Cardiac septum (tissue), 1 donor: Measurements from ENCODE around the gene PMM2. TPM values are rescaled to one million over a fixed set of nuclear protein-coding genes. Genes with fewer than 3 reads are reported as not detected.
A peak's percentile ranks its signal among the peaks of the same experiment; 100 is the strongest.

Experiments
- DNase-seq: peaks from one replicate; pipeline ENCODE4 v3.0.0-alpha.2; 2020; ENCODE audit warnings: low spot score
- intact Hi-C: fragments of 100-400 bp; cut with DNase I; formaldehyde crosslinking; loops from one replicate; pipeline ENCODE4 v1.14.0; 2022
- total RNA-seq: library from RNA; stranded (reverse); fragmentation: NEBNext Ultra II Directional; extraction: Animal tissue kit (Norgen Biotek cat#: 25700); gene quantifications from one replicate; pipeline ENCODE4 v1.2.1, GENCODE V29; 2021
- donor health status: DM: no; HTN: no; CAD: no.

Gene PMM2
- total RNA-seq, 1 donor from 2014 or later: 22.5 TPM

DNA sequence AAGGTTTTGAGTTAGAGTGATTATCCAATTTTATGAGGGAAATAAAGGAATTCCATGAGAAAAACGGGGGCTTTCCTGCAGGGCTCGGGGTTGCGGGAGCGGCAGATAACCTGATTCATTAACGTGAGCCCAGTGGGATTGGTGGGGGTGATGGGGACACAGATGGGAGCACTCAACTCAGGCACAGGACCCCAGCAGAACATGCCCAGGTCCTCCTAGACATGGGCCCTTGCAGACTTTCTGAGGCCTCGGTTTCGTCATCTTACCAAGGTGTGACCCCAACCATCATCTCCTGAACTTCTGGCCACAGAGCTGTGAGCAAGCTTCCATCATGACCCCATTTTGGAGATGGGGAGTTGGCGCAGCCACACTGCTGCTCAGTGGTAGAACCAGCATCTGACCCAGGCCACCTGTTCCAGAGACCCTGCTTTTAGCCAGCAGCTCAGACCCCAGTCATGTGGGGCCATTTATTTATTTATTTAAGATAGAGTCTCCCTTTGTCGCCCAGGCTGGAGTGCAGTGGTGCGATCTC lies 48.8 kb downstream of the PMM2 start:
- peak; percentile 38 for DNase-seq

DNA sequence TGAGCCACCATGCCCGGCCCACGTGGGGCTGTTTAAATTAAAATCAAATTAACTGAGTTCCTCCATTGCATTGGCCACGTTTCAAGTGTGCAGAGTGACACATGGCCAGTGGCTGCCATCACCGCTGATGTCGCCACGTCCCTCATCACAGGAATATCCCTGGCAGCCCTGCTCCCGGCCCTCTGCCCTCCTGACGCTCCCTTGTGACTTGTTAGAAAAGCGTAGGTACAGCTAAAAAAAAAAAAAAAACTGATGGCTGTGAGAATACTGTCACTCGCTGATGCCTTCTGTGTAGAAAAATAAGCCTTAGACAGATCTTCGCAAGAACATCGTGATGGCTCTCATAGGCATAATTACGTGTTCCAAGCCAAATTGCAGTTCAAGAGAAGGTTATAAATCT lies 49.5 kb downstream of the PMM2 start:
- peak; percentile 55 for DNase-seq

More for the DNA sequence above, 48.8 kb downstream of the PMM2 start:
- intact Hi-C loops: no loop called here

DNA sequence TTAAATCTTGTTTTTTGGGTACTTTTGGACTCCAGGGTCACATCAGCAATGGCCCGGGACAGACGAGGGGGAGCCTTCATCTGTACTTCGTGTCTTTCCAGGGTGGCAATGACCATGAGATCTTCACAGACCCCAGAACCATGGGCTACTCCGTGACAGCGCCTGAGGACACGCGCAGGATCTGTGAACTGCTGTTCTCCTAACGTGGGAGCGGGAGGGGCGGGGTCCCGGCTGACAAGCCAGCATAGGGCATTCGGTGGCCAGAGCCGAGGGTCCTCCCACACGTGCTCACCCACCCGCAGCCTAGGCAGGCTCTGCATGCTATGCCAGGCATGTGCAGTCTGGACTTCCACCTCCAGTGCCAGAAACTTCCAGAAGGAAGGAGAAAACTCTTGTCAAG lies 50.0 kb downstream of the PMM2 start:
- peak; percentile 71 for DNase-seq
- intact Hi-C loops: no loop called here

More for the DNA sequence above, 49.5 kb downstream of the PMM2 start:
- intact Hi-C loops: no loop called here

DNA sequence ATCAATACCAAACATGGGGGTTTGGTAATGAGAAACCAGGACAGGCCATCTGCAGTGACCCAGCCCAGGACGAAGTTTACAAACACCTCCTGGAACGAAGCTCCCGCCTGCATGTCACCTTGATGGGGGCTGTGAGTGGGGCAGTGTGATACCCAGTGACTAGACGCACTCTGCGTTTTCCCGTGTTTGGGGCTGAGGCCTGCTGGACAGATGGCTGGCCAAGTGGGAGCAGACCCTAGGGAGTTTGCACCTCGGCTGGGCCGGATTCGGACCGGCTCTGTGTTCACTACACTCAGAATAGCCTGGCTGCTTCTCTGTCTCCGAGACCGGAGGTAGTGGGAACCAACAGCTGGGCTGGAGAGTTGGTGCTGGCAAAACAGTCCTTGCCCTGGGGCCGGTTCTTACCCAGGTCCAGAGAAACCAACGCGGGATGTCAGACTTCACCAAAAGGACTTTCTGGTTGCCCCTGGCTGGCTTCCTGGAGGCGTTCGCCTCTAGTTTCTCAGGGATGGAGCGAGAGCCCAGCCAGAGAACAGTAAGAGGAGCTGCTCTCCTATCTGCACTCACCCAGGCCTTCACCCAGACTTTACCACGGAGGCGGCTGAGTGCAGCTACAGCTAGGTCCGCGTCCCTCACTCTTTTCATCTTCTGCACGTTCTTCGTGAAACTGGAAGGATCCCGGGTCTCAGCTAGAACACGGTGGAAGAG lies 50.7 kb downstream of the PMM2 start:
- intact Hi-C loops: no loop called here
- peak; percentile 51 for DNase-seq

DNA sequence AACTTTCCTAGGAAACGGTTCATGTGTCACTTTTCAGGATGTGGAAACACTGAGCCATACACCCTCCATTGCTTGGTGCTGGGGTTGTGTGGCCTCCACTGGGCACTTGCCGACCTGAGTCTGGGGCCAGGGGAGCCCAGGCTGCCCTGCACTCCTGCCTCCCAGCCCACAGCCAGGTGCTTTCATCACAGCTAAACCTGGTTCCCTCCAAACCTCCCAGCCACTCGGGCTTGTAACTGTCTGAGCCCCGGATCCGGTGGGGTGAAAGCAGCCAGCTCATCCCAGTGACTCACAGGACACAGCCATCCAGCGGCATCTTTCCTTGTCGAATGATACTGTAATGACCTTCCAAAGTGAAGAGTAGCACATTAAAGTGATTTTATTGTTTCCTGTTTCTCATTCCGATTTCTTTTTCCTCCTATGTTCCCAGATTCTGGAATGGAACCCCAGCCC lies 51.3 kb downstream of the PMM2 start:
- intact Hi-C loops: no loop called here
- peak; percentile 27 for DNase-seq

DNA sequence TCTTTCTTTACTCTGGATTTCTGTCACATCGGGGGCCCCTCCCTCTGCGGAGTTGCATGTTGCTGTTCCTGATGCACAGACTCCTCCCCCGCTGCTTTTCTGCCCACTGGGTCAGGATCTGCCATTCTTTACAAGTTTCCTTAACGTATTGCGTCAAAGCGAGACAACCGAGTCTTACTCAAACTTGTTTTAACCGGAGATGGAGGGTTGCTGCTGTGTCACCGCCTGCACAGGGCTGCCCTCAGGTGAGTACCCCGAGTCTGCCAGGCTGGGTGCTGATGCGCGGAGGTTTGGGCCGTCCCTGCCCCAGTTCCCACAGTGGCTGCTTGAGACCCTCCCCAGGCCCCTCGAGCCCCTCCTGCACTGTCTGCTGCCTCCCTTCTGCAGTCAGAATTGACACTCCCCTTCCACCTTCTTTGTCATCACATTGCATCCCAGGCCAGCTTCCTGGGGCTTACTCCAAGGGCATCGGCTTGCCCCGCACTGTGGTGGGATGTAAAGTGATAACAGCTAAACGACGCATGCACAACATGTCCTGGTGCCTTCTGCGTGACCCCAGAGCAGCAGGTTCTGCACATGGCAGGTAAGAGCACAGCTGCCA lies 51.9 kb downstream of the PMM2 start:
- intact Hi-C loops: no loop called here
- DNase-seq: peak; percentile 54

DNA sequence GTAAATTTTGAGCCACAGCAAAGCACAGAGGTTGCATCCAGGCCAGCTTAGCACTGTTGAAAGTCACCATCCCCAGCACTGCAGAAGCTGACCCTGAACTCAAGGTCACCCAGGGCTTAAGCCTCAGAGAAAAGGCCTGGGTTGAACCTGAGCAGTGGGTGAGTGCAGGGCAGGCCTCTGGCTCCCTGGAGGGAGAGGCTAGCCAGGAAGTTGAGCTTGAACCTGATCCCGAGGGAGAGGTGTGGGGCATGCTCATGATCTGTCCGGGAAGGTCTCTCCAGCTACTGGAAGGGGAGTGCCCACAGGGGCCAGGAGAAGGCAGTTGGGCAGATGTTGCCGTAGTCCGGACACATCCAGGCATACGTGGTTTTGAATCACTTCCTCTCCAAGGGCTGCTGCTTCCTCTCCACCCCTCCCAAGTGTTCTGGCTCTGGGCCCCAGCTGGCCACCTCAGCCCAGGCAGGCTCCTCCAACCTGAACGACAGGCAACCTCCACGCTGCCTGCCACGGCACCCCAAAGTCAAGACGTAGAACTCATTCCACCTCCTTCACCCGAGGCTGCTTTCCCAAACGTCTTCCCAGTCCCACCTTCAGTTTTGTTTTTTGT lies 52.7 kb downstream of the PMM2 start:
- peak; percentile 89 for DNase-seq
- intact Hi-C loops: no loop called here

DNA sequence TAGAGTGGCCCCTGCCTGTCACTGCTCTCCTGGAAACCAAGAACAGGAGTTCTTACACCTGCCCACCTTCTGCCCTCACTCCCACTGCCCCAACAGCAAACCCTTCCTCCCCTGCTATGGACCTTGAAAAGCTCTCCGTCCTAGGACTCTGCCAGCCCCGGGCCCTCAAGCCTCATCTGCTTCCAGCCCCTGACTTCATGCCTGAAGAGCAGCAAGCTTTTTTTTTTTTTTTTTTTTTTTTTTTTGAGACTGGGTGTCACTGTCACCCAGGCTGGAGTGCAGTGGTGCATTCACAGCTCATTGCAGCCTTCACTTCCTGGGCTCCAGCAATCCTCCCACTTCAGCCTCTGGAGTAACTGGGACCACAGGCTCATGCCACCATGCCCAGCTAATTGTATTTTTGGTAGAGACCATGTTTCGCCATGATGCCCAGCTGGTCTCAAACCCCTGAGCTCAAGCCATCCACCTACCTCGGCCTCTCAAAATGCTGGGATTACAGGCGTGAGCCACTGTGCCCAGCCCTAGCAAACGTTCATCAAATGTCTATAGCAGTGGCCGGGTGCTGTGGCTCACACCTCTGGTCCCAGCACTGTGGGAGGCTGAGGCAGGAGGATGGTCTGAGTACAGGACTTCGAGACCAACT lies 54.2 kb downstream of the PMM2 start:
- intact Hi-C loops: no loop called here
- DNase-seq: no peak

DNA sequence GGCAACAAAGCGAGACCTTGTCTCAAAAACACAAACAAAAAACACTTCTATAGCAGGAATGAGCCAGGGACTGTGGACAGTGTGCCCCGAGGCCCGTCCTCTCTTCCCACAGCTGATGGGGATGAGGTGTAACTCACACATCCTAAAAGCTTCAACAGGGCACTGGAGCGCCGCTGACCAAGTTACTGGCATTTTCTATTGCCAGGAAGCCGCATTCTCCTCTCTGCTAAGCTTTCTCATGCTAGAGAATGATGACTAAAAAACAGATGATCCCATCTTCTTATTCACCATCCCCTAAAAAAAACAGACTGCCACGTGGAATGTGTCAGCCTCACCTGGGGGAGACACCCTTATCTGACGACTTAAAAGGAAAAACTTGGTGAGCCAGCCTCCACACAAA lies 54.9 kb downstream of the PMM2 start:
- intact Hi-C loops: no loop called here
- DNase-seq: no peak

DNA sequence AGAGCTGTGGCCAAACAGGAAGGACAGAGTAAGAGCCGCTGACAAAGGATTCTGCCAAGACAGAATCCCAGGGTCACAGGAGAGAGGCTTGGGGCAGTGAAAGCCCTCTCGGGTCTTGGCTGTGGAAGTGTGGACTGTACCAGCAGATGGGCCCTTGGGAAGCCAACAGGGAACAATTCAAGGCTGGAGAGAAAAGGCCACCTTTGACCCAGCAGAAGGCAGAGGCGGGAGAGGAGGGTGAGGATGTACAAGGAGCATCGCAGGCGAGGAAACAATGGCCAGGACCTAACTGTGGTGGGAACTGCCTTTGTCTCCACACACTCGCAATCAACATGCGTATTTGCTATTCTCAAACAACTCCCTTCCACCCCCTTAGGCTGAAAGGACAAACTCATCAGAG lies 55.5 kb downstream of the PMM2 start:
- intact Hi-C loops: no loop called here
- DNase-seq: no peak

DNA sequence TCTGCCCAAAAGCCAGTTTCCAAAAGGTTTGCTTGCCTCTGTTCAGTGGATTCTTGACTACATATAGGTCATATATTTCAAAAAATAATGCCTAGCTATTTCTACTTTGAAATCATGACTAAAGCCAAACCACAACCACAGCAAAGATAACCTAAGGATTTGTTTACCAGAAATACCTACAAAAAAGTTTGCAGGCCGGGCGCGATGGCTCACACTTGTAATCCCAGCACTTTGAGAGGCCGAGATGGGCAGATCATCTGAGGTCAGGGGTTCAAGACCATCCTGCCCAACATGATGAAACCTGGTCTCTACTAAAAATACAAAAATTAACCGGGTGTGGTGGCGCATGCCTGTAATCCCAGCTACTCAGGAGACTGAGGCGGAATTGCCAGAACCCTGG lies 56.0 kb downstream of the PMM2 start:
- intact Hi-C loops: no loop called here
- DNase-seq: no peak

DNA sequence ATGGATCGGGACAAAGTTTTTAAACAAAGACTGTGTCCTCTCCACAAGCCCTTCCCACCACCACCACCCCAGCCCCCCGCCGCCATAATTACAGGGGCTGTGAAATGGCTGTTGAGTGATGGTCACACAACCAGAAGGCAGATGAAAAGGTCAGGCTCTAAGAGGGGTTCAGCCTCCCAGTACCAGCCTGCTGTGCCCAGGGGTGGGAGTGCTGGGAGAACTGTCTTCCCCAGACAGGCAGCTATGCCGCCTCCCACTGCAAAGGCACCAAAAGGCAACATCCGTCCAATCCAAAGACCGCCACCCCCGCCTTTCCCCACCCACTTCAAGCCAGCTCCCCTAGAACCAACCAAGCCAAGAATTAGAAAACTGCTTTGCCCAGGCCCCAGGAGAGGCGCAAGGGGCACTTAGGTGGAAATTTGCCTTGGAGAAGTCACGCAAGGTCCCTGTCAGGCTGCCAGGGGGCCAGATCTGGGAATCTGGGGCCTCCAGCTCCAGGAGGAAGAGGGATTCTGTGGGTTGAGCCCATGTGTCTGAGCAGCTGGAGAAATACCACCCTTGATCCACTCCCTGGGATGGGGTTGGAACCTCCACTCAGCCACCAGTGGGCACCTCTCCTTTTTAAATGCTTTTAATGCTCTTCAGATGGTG lies 56.8 kb downstream of the PMM2 start:
- intact Hi-C loops: no loop called here
- DNase-seq: no peak

DNA sequence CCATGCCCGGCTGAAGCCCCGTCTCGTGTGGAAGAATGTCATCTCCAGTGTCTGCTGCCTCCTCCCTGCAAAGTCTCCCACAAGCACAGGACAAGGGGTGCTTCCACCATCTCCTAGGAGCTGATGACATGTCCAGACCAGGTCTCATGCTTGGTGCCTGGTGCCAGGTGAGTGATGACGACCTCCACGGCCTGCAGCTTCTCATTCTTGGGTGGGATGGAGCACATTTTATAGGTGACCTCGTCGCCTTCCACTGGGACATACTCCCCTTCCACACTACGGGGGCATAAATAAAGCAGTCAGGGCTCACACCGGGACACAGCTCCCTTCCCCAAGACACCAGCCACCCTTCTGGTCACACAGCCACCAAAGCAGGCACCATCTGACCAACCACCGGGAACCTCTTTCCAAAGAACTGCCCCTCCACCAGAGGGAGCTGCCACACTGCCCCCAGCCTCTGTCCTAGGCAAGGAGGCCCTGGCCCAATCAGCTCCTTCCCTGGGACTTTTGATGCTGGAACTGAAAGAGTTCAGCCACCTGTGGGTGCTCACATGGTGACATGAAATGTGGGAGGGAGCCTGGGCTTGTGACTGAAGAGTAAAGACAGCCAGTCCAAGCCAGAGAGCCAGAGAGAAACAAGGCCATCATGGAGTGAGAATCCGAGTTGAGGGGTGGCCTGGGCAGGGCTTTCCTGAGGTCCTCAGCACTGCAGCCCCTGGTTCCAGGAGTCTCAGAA lies 57.6 kb downstream of the PMM2 start:
- intact Hi-C loops: no loop called here
- no peak for DNase-seq

DNA sequence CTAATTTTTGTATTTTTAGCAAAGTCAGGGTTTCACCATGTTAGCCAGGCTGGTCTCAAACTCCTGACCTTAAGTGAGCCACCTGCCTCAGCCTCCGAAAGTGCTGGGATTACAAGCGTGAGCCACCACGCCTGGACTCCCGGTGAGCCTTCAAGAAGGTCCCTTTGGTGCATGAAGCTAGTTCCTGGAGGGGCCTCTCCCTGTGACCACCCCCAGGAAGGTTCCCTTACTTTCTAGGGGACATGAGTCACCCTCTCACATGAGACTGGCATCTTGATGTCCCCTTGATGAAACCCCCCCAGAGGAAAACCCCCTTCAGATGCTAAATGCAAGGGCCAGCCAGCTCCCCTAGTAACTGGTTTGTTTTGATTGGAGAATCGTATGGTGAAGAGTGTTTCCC lies 58.3 kb downstream of the PMM2 start:
- intact Hi-C loops: no loop called here

DNA sequence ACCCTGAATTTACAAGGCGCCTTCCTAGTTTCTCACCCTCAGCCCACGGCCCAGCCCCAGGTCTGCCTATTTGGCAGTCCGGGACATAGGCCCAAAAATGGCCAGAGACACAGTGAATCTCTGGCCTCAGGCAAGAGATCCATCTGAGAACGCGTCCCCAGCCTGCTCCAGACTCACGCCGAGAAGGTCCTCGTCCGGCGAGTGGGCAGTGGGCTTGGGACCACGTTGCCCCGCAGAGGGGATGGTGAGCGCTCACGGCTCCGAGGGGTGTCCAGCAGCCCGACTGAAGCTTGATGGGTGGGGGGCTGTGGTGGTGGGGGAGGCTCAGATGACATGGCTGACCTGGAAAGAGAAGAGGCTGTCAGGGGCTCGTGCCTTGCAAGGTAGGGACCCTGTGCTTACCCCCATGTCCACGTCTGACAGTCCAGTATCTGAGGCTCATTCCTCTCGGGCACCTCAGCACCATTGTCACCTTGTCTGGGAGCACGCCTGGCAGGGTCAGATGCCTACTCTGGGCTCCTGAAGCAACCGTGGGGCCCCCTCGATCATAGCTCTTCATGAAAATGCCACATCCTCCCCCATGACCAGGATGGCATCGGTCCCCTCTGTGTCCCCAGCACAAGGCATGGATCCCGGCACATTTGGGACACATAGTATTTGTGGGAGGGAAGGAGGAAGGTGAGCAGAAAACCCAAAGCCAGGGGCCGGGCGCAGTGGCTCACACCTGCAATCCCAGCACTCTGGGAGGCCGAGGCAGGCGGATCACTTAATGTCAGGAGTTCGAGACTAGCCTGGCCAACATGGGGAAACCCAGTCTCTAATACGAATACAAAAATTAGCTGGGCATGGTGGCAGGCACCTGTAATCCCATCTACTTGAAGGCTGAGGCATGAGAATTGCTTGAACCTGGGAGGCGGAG lies 61.6 kb downstream of the PMM2 start:
- no peak for DNase-seq
- intact Hi-C loops: no loop called here

More for the DNA sequence above, 58.3 kb downstream of the PMM2 start:
- DNase-seq: no peak

DNA sequence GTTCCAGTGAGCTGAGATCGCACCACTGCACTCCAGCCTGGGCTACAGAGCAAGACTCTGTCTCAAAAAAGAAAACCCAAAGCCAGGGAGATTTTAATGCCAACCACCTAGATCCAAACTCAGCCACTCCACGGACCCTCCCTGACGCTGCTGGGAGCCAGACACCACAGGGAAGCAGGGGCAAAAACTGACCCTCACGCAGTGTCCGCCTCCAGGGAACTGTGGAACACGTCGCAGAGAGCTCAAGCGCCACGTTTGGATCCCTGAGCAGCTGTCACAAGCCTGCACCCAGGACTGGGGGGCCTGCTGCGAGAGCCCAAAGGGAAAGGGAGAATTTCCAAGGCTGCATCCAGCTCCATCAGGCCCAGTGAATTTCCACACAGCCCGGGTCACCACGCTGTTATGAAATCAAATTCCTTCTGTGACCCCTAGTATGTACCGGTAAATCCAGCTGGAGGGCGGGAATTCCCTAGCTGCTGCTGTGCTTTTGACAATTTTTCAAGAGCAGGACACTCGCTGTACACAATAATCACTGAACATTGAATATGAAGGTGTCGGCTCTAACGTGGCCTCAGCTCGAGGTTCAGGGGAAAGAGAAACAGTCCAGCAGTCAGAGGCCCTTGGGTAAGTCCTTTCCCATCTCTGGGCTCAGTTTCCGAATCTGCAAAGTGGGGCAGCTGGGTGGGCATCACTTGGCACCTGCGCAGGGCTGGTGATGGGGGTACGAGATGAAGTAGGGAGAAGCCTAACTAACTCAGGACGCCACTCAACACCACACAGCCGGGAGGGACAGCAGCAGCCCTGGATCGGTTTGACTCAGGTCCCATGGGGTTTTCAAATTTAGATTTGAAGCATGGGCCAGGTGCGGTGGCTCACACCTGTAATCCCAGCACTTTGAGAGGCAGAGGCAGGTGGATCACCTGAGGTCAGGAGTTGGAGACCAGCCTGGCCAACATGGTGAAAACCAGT lies 62.6 kb downstream of the PMM2 start:
- intact Hi-C loops: no loop called here
- DNase-seq: no peak
